Nephron progenitor cell (in vitro differentiated cells): ENCODE results near the gene CDH22.

Experiments used
- DNase-seq: peaks from one replicate; pipeline ENCODE4 v3.0.0; 2021
- H3K27ac Mint-ChIP-seq: 2 replicates; pipeline ENCODE4 v1.8.0; 2021; ENCODE audit warnings: mild to moderate bottlenecking, moderate library complexity, mixed read lengths
- H3K27me3 Mint-ChIP-seq: 2 replicates; pipeline ENCODE4 v1.8.0; 2021; ENCODE audit warnings: mild to moderate bottlenecking, low read depth, mixed read lengths; ENCODE audit not compliant: poor library complexity
- H3K36me3 Mint-ChIP-seq: 2 replicates; pipeline ENCODE4 v1.8.0; 2021; ENCODE audit warnings: low read depth, mixed read lengths
- H3K4me1 Mint-ChIP-seq: 2 replicates; pipeline ENCODE4 v1.8.0; 2021; ENCODE audit warnings: mixed read lengths
- H3K4me3 Mint-ChIP-seq: 2 replicates; pipeline ENCODE4 v1.8.0; 2021; ENCODE audit warnings: mild to moderate bottlenecking, moderate library complexity, mixed read lengths
- H3K9me3 Mint-ChIP-seq: 2 replicates; pipeline ENCODE4 v1.8.0; 2021; ENCODE audit warnings: mild to moderate bottlenecking, moderate library complexity, mixed read lengths
- CTCF ChIP-seq: fragments of 200-600 bp; sonication (generic); IDR thresholded peaks from 2 replicates; pipeline ENCODE4 v1.5.0; 2021; ENCODE audit warnings: antibody characterized with exemption

Gene CDH22

GRCh38 chr20:46188866-46189541 lies 119.3 kb downstream of the CDH22 start:
- Mint-ChIP-seq H3K9me3 (no peaks in the 10 kb centered on the region), H3K4me3 (no peak overlapping the region), H3K27ac (no peak overlapping the region), H3K27me3 (peaks cover 35% of the 10 kb centered on the region), H3K4me1 (peaks cover 31% of the 10 kb centered on the region), H3K36me3 (no peaks in the 10 kb centered on the region)
- TF ChIP-seq CTCF: no peak
- no peak for DNase-seq

- Mint-ChIP-seq H3K9me3 (no peaks in the 10 kb centered on the region), H3K36me3 (no peaks in the 10 kb centered on the region), H3K27ac (no peak overlapping the region), H3K4me1 (peaks cover 20% of the 10 kb centered on the region), H3K4me3 (no peak overlapping the region), H3K27me3 (peaks cover 38% of the 10 kb centered on the region)
- no peak for DNase-seq
- TF ChIP-seq CTCF: no peak
Measured at GRCh38 chr20:46186210-46186609, 122.1 kb downstream of the CDH22 start.

- Mint-ChIP-seq H3K27ac (no peak overlapping the region), H3K4me1 (peaks cover 26% of the 10 kb centered on the region), H3K27me3 (peaks cover 40% of the 10 kb centered on the region), H3K4me3 (no peak overlapping the region), H3K36me3 (no peaks in the 10 kb centered on the region), H3K9me3 (no peaks in the 10 kb centered on the region)
- no peak for DNase-seq
- no peak for TF ChIP-seq CTCF
Measured at GRCh38 chr20:46185353-46185752, 122.9 kb downstream of the CDH22 start.

- peaks cover 37% of the 10 kb centered on the region for H3K4me1 Mint-ChIP-seq
- no peak for TF ChIP-seq CTCF
- H3K4me3 Mint-ChIP-seq: no peak overlapping the region
- H3K27me3 Mint-ChIP-seq: peaks cover 26% of the 10 kb centered on the region
- H3K36me3 Mint-ChIP-seq: no peaks in the 10 kb centered on the region
- no peak for DNase-seq
- no peak overlapping the region for H3K27ac Mint-ChIP-seq
- H3K9me3 Mint-ChIP-seq: no peaks in the 10 kb centered on the region
Measured at GRCh38 chr20:46183768-46184167, 124.5 kb downstream of the CDH22 start.

GRCh38 chr20:46182276-46183200 lies 125.8 kb downstream of the CDH22 start:
- Mint-ChIP-seq H3K4me1 (peaks cover 48% of the 10 kb centered on the region), H3K36me3 (no peaks in the 10 kb centered on the region), H3K27me3 (peaks cover 28% of the 10 kb centered on the region), H3K4me3 (no peak overlapping the region), H3K27ac (no peak overlapping the region), H3K9me3 (no peaks in the 10 kb centered on the region)
- no peak for TF ChIP-seq CTCF
- DNase-seq: no peak
